HG03066 (cell line): Measurements from ENCODE around the gene MMD.
"Not testable (repeated sequence)": the region's sequence is repeated elsewhere in the genome, so short reads cannot be mapped to it uniquely, and the experiment has no call there.

Source experiments
- ATAC-seq: cut with Tn5 transposase; IDR thresholded peaks from one replicate; pipeline ENCODE4 v1.9.1; 2021; ENCODE audit warnings: low read depth; ENCODE audit not compliant: unreplicated experiment

Gene MMD

GRCh38 chr17:55402374-55402773 is 19.3 kb downstream of the MMD start:
- no peak for ATAC-seq

GRCh38 chr17:55398689-55399088 is 22.9 kb downstream of the MMD start:
- no peak for ATAC-seq

- ATAC-seq = no peak
Measured at GRCh38 chr17:55395803-55396505, 25.7 kb downstream of the MMD start.

GRCh38 chr17:55394357-55395021 is 27.1 kb downstream of the MMD start:
- ATAC-seq = no peak

- ATAC-seq = no peak
Measured at GRCh38 chr17:55391764-55392467, 29.7 kb downstream of the MMD start.

GRCh38 chr17:55391244-55391757 is 30.3 kb downstream of the MMD start:
- ATAC-seq = no peak

- no peak for ATAC-seq
Measured at GRCh38 chr17:55390364-55390977, 31.2 kb downstream of the MMD start.

GRCh38 chr17:55389715-55390114 is 31.9 kb downstream of the MMD start:
- ATAC-seq = not testable (repeated sequence)

GRCh38 chr17:55388842-55389241 is 32.8 kb downstream of the MMD start:
- ATAC-seq = no peak

GRCh38 chr17:55386796-55387332 is 34.8 kb downstream of the MMD start:
- no peak for ATAC-seq

- no peak for ATAC-seq
Measured at GRCh38 chr17:55384643-55385232, 36.9 kb downstream of the MMD start.

- ATAC-seq = no peak
Measured at GRCh38 chr17:55383771-55384642, 37.6 kb downstream of the MMD start.

GRCh38 chr17:55381017-55381770 is 40.4 kb downstream of the MMD start:
- no peak for ATAC-seq

- no peak for ATAC-seq
Measured at GRCh38 chr17:55377671-55378275, 43.9 kb downstream of the MMD start.

GRCh38 chr17:55368706-55369105 is 52.9 kb downstream of the MMD start:
- no peak for ATAC-seq

- ATAC-seq = no peak
Measured at GRCh38 chr17:55366020-55366481, 55.6 kb downstream of the MMD start.

GRCh38 chr17:55363033-55363432 is 58.6 kb downstream of the MMD start:
- ATAC-seq = no peak

GRCh38 chr17:55360971-55361370 is 60.7 kb downstream of the MMD start:
- ATAC-seq = no peak
